Neural cell (in vitro differentiated cells): ENCODE measurements around the gene ALX4. TPM values are rescaled to one million over a fixed set of nuclear protein-coding genes. Genes with fewer than 3 reads are reported as not detected.

Source experiments
- H2AFZ ChIP-seq: fragments of 200-600, 300-800 bp; sonication (generic), shearing (Covaris generic); 2 replicates; pipeline ENCODE4 v1.6.0; 2014; ENCODE audit warnings: low read depth, mild to moderate bottlenecking, antibody characterized with exemption, low read length, moderate library complexity
- H3F3A ChIP-seq: fragments of 200-600 bp; shearing (Covaris generic); 2 replicates; pipeline ENCODE4 v1.6.1; 2016; ENCODE audit warnings: mild to moderate bottlenecking, moderate library complexity, mixed read lengths, antibody characterized with exemption, low read length; ENCODE audit not compliant: insufficient read depth, poor library complexity, severe bottlenecking
- H3K27ac ChIP-seq: fragments of 200-600, 300-800 bp; sonication (generic), shearing (Covaris generic); 2 replicates; pipeline ENCODE4 v1.5.1; 2014; ENCODE audit warnings: mild to moderate bottlenecking, low read length, moderate library complexity
- H3K27me3 ChIP-seq: fragments of 300-800, 200-600 bp; sonication (generic), shearing (Covaris generic); 2 replicates; pipeline ENCODE4 v1.6.0; 2014; ENCODE audit warnings: mild to moderate bottlenecking, low read depth, low read length, moderate library complexity; ENCODE audit not compliant: insufficient read depth
- H3K36me3 ChIP-seq: fragments of 300-800, 200-600 bp; sonication (generic), shearing (Covaris generic); 2 replicates; pipeline ENCODE4 v1.5.1; 2014; ENCODE audit warnings: mild to moderate bottlenecking, antibody characterized with exemption, low read length, moderate library complexity; ENCODE audit not compliant: insufficient read depth
- H3K4me2 ChIP-seq: fragments of 300-800, 200-600 bp; sonication (generic), shearing (Covaris generic); 2 replicates; pipeline ENCODE4 v1.6.0; 2014; ENCODE audit warnings: mild to moderate bottlenecking, low read length
- H3K4me3 ChIP-seq: fragments of 300-800, 200-600 bp; sonication (generic), shearing (Covaris generic); 2 replicates; pipeline ENCODE4 v1.5.1; 2014; ENCODE audit warnings: mild to moderate bottlenecking, low read length, moderate library complexity
- H3K79me2 ChIP-seq: fragments of 200-600 bp; shearing (Covaris generic); replicated peaks from 2 replicates; pipeline ENCODE4 v1.6.0; 2014; ENCODE audit warnings: mild to moderate bottlenecking, low read length, moderate library complexity; ENCODE audit not compliant: insufficient read depth
- H3K9ac ChIP-seq: fragments of 300-800, 200-600 bp; sonication (generic), shearing (Covaris generic); 2 replicates; pipeline ENCODE4 v1.6.1; 2016; ENCODE audit warnings: mild to moderate bottlenecking, low read length, mixed read lengths
- H3K9me2 ChIP-seq: fragments of 200-600 bp; shearing (Covaris generic); 2 replicates; pipeline ENCODE4 v1.6.1; 2016; ENCODE audit warnings: mild to moderate bottlenecking, low read length, mixed read lengths; ENCODE audit not compliant: insufficient read depth
- H3K9me3 ChIP-seq: fragments of 200-600, 300-800 bp; sonication (generic), shearing (Covaris generic); 2 replicates; pipeline ENCODE4 v1.6.1; 2016; ENCODE audit warnings: mild to moderate bottlenecking, mixed run types, low read length, moderate library complexity, mixed read lengths
- H4K20me1 ChIP-seq: fragments of 200-600 bp; shearing (Covaris generic); 2 replicates; pipeline ENCODE4 v1.6.1; 2016; ENCODE audit warnings: mild to moderate bottlenecking, mixed run types; ENCODE audit not compliant: insufficient read depth
- CTCF ChIP-seq: fragments of 450-650 bp; IDR thresholded peaks from 2 replicates; pipeline ENCODE4 v1.5.1; 2014; ENCODE audit warnings: antibody characterized with exemption, mild to moderate bottlenecking, moderate library complexity; ENCODE audit not compliant: poor library complexity, severe bottlenecking
- EP300 ChIP-seq: fragments of 450-650 bp; conservative IDR thresholded peaks from 2 replicates; pipeline ENCODE4 v1.6.1; 2014; ENCODE audit warnings: antibody characterized with exemption, mild to moderate bottlenecking, moderate library complexity; ENCODE audit not compliant: poor library complexity, severe bottlenecking
- EZH2 ChIP-seq: fragments of 200-600, 300-800 bp; shearing (Covaris generic), sonication (generic); IDR thresholded peaks from 2 replicates; pipeline ENCODE4 v1.6.1; 2014; ENCODE audit warnings: antibody characterized with exemption, low read length, borderline replicate concordance, mild to moderate bottlenecking; ENCODE audit not compliant: insufficient read depth, poor library complexity, severe bottlenecking
- MXI1 ChIP-seq: fragments of 450-650 bp; conservative IDR thresholded peaks from 2 replicates; pipeline ENCODE4 v1.6.1; 2014; ENCODE audit warnings: antibody characterized with exemption, mild to moderate bottlenecking; ENCODE audit not compliant: poor library complexity, severe bottlenecking
- POLR2AphosphoS5 ChIP-seq: IDR thresholded peaks from 2 replicates; pipeline ENCODE4 v1.6.1; 2012
- RAD21 ChIP-seq: fragments of 450-650 bp; conservative IDR thresholded peaks from 2 replicates; pipeline ENCODE4 v1.6.1; 2014; ENCODE audit warnings: antibody characterized with exemption, mild to moderate bottlenecking, moderate library complexity
- REST ChIP-seq: IDR thresholded peaks from 2 replicates; pipeline ENCODE4 v1.6.1; 2012; ENCODE audit warnings: borderline replicate concordance
- SMC3 ChIP-seq: fragments of 450-650 bp; conservative IDR thresholded peaks from 2 replicates; pipeline ENCODE4 v1.6.1; 2014; ENCODE audit warnings: antibody characterized with exemption, mild to moderate bottlenecking, moderate library complexity; ENCODE audit not compliant: poor library complexity
- TAF1 ChIP-seq: IDR thresholded peaks from 2 replicates; pipeline ENCODE4 v1.6.1; 2012; ENCODE audit warnings: low read depth
- polyA plus RNA-seq: library from polyadenylated mRNA; depleted of rRNA; stranded (reverse); fragments of >200 nt; gene quantifications from 2 replicates; pipeline ENCODE4 v1.2.3, GENCODE V29; 2014

The ALX4 gene
- polyA plus RNA-seq, 1 donor from 2014 or later: not detected

- Histone ChIP-seq H3K27me3 (no peaks in the 10 kb centered on the region), H4K20me1 (no peaks in the 10 kb centered on the region), H3K9me2 (no peaks in the 10 kb centered on the region), H3F3A (no peaks in the 10 kb centered on the region), H3K9me3 (no peaks in the 10 kb centered on the region), H3K27ac (no peak overlapping the region), H2AFZ (no peak overlapping the region), H3K4me3 (no peak overlapping the region), H3K9ac (no peak overlapping the region), H3K79me2 (no peaks in the 10 kb centered on the region), H3K4me2 (no peak overlapping the region), H3K36me3 (no peaks in the 10 kb centered on the region)
- TF ChIP-seq SMC3 (no peak), MXI1 (no peak), RAD21 (no peak), TAF1 (no peak), CTCF (no peak), REST (no peak), POLR2AphosphoS5 (no peak), EP300 (no peak), EZH2 (no peak)
Measured at GRCh38 chr11:44260081-44260480, 49.9 kb downstream of the ALX4 start.

- no peak for TF ChIP-seq REST
- no peak for TF ChIP-seq MXI1
- TF ChIP-seq EP300: no peak
- TF ChIP-seq CTCF: no peak
- no peak for TF ChIP-seq RAD21
- no peak for TF ChIP-seq POLR2AphosphoS5
- TF ChIP-seq EZH2: no peak
- TF ChIP-seq TAF1: no peak
- Histone ChIP-seq H4K20me1 (no peaks in the 10 kb centered on the region), H3K27me3 (no peaks in the 10 kb centered on the region), H3K9me3 (no peaks in the 10 kb centered on the region), H3K36me3 (no peaks in the 10 kb centered on the region), H3K27ac (no peak overlapping the region), H3K4me3 (no peak overlapping the region), H3K79me2 (no peaks in the 10 kb centered on the region), H3F3A (no peaks in the 10 kb centered on the region), H3K9ac (no peak overlapping the region), H2AFZ (no peak overlapping the region), H3K9me2 (no peaks in the 10 kb centered on the region), H3K4me2 (no peak overlapping the region)
Measured at GRCh38 chr11:44258839-44259420, 51.0 kb downstream of the ALX4 start.
